Endothelial cell of umbilical vein (primary cell): ENCODE measurements around the gene SPRING1. TPM values are rescaled to one million over a fixed set of nuclear protein-coding genes. Genes with fewer than 3 reads are reported as not detected.
A peak's percentile ranks its signal among the peaks of the same experiment; 100 is the strongest.

Source experiments
- BruUV-seq: library from RNA; stranded (reverse); fragments of 400-500 nt; replicated peaks from 2 replicates; lab custom pipeline; 2021; lab: Mats Ljungman, UMichigan
- CTCF ChIA-PET: fragments of 300-600, 350-600 bp; sonication (Branson Sonifier 250); formaldehyde crosslinking; loops from one replicate; lab custom pipeline; 2021; ENCODE audit warnings: antibody characterized with exemption, inconsistent platforms; lab: Charles Lee
- POLR2A ChIA-PET: fragments of 300-600, 350-600 bp; sonication (Branson Sonifier 250); formaldehyde crosslinking; loops from one replicate; lab custom pipeline; 2021; ENCODE audit warnings: antibody characterized with exemption, inconsistent platforms; lab: Charles Lee
- DNase-seq: peaks from one replicate; pipeline ENCODE4 v3.0.0-alpha.2; 2011; ENCODE audit warnings: low read depth, low spot score
- FAIRE-seq: peaks from 2 replicates; lab custom pipeline; 2011; peaks lifted over from hg19 to GRCh38; lab: Jason Lieb, UNC
- H2AFZ ChIP-seq: 2 replicates; pipeline ENCODE4 v1.6.0; 2012; ENCODE audit warnings: low read depth, low read length, control low read depth, inconsistent platforms
- H3K27ac ChIP-seq: 2 replicates; pipeline ENCODE4 v1.5.1; 2011; ENCODE audit warnings: low read depth, mild to moderate bottlenecking, control low read depth, low read length, moderate library complexity; ENCODE audit not compliant: insufficient read depth
- H3K27me3 ChIP-seq, 2 experiments: 2 replicates each; pipeline versions ENCODE4 v1.6.0 to v1.6.1; 2011; ENCODE audit warnings: low read length in 2 of 2, mixed read lengths in 1 of 2; ENCODE audit not compliant: control insufficient read depth in 2 of 2, insufficient read depth in 2 of 2
- H3K36me3 ChIP-seq, 2 experiments: 2 replicates in 1 of 2; 3 replicates in 1 of 2; pipeline ENCODE4 v1.5.1; 2011; ENCODE audit warnings: low read length in 2 of 2, mild to moderate bottlenecking in 1 of 2, moderate library complexity in 1 of 2; ENCODE audit not compliant: control insufficient read depth in 2 of 2, insufficient read depth in 2 of 2; ENCODE audit errors: extremely low read depth in 1 of 2
- H3K4me1 ChIP-seq: 3 replicates; pipeline ENCODE4 v1.5.1; 2011; ENCODE audit warnings: mild to moderate bottlenecking, low read length; ENCODE audit not compliant: control insufficient read depth, insufficient read depth; ENCODE audit errors: extremely low read depth
- H3K4me2 ChIP-seq: 2 replicates; pipeline ENCODE4 v1.6.1; 2011; ENCODE audit warnings: low read length, control low read depth, mixed read lengths; ENCODE audit not compliant: insufficient read depth
- H3K4me3 ChIP-seq, 3 experiments: fragments of 200-600 bp in 1 of 3; sonication (generic), shearing (Covaris generic) in 1 of 3; replicated peaks in 1 of 3; 2 replicates each; pipeline ENCODE4 v1.5.1; 2011 to 2016; ENCODE audit warnings: control low read depth in 3 of 3, low read length in 3 of 3, mild to moderate bottlenecking in 2 of 3, inconsistent platforms in 1 of 3, low read depth in 1 of 3, moderate library complexity in 1 of 3; ENCODE audit not compliant: insufficient read depth in 1 of 3
- H3K79me2 ChIP-seq: 2 replicates; pipeline ENCODE4 v1.6.0; 2012; ENCODE audit warnings: low read length, inconsistent platforms; ENCODE audit not compliant: control insufficient read depth, insufficient read depth
- H3K9ac ChIP-seq: replicated peaks from 2 replicates; pipeline ENCODE3; 2011; ENCODE audit warnings: low read length, control low read depth; ENCODE audit not compliant: insufficient read depth; ENCODE audit errors: extremely low read depth
- H3K9me1 ChIP-seq: replicated peaks from 3 replicates; pipeline ENCODE4 v1.6.0; 2011; ENCODE audit warnings: mild to moderate bottlenecking, low read length; ENCODE audit not compliant: control insufficient read depth, insufficient read depth; ENCODE audit errors: extremely low read depth
- H3K9me3 ChIP-seq: replicated peaks from 2 replicates; pipeline ENCODE4 v1.5.1; 2012; ENCODE audit warnings: low read length, inconsistent platforms; ENCODE audit not compliant: control insufficient read depth, insufficient read depth
- H4K20me1 ChIP-seq: replicated peaks from 2 replicates; pipeline ENCODE3; 2011; ENCODE audit warnings: mild to moderate bottlenecking, low read length; ENCODE audit not compliant: control insufficient read depth, insufficient read depth; ENCODE audit errors: extremely low read depth
- EZH2 ChIP-seq: IDR thresholded peaks from 2 replicates; pipeline ENCODE4 v1.6.1; 2012; ENCODE audit warnings: borderline replicate concordance, low read depth, mild to moderate bottlenecking, moderate library complexity, low read length, inconsistent platforms; ENCODE audit not compliant: severe bottlenecking
- MAX ChIP-seq: IDR thresholded peaks from 2 replicates; pipeline ENCODE4 v1.6.1; 2011; ENCODE audit not compliant: insufficient read depth, insufficient read length
- MYC ChIP-seq: IDR thresholded peaks from one replicate; pipeline ENCODE4 v1.6.1; 2011; ENCODE audit warnings: mild to moderate bottlenecking, low read depth, low read length
- dilution Hi-C: fragments of 300-500 bp; cut with MboI; formaldehyde crosslinking; loops from one replicate; pipeline ENCODE4 v1.15.0; 2019; ENCODE audit warnings: low sequenced_read_pairs; ENCODE audit not compliant: extremely low pct_ligation_motif_present
- intact Hi-C: fragments of 100-400 bp; cut with micrococcal nuclease; formaldehyde crosslinking; loops from one replicate; pipeline ENCODE4 v1.10.0; 2022
- polyA plus RNA-seq, 4 experiments: library from polyadenylated mRNA; depleted of rRNA in 3 of 4; stranded (reverse) in 3 of 4; unstranded in 1 of 4; fragments of >200 nt; gene quantifications; 2 replicates each; pipeline versions ENCODE4 v1.2.1 to v1.2.3, GENCODE V29; 2011 to 2012; ENCODE audit warnings: missing spikeins in 1 of 4
- total RNA-seq: library from RNA; stranded (reverse); gene quantifications from 2 replicates; pipeline ENCODE4 v1.2.3, GENCODE V29; 2021
- TF ChIP-seq, protein P1 (sequence below), 2 donors: IDR thresholded peaks; 1 replicate in 1 of 2; 2 replicates in 1 of 2; pipeline ENCODE4 v1.5.1; 2011; ENCODE audit warnings: low read length in 2 of 2, mild to moderate bottlenecking in 2 of 2, moderate library complexity in 2 of 2, control low read depth in 1 of 2, inconsistent platforms in 1 of 2, low read depth in 1 of 2; ENCODE audit not compliant: insufficient read depth in 1 of 2; ENCODE audit errors: extremely low read depth in 1 of 2

SPRING1 gene
- total and polyA plus RNA-seq, 2 donors (not counting 3 experiments of a cell fraction or from before 2014, with no cell fraction given), result 17.5 to 40.4 TPM

DNA sequence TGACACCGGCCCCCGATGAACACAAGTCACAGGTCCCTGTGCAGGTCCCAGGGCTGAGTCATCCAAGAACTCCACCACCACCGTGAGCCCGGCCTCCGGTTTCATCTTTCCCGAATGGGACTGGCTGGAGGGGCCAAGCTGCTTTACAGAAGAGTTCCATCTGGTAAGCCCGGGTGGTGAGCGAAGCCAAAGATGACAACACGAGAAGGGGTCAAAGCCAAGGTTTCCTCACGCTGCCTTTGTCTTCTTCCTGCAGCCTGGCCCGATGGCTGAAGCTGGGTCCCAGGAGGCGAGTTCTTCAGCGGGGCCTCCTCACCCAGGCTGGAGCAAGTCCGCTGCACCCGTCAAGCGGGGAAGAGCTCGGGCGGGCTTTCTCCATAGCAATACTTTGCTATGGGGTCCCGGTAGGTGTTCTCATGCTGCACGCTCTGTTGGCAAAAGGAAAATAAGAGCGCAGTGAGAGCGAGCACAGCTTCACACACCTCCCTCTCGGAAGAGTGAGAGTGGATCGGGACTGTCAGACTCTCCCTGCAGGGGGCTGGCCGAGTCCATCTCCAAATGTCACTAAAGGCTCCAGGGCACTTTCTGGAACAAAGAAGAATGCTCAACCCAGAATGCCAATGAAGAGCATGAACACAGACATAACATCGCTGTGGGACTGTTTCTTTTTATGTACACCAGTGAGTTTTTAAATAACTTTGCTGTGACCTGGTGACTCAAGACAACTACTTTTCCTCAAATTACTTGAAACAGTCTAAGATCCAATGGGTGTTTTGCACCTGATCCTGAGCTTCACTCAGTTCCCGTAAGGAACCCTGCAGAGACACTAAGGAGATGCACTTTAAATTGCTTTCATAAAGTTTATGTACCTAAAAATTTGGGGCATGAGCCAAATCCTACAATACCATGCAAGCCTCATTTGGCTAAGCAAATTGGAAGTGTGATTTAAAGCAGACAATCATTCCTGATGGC, 20.1 kb downstream of the SPRING1 start:
- Histone ChIP-seq H3K27me3 (no peaks in the 10 kb centered on the region), H3K4me2 (peak overlapping the region; percentile 78), H3K4me1 (peaks cover 19% of the 10 kb centered on the region), H4K20me1 (no peaks in the 10 kb centered on the region), H3K9me3 (no peaks in the 10 kb centered on the region), H3K27ac (peak overlapping the region; percentile 66), H3K79me2 (no peaks in the 10 kb centered on the region), H2AFZ (no peak overlapping the region), H3K9ac (no peak overlapping the region), H3K4me3 (no peak overlapping the region), H3K9me1 (no peaks in the 10 kb centered on the region), H3K36me3 (peaks cover 4 to 15% of the 10 kb centered on the region in 2 experiments)
- POLR2A ChIA-PET, result no interaction called here
- intact Hi-C loops (loop anchor here (2.0 kb wide), 1 partner anchor 19 kb away; no protein-coding TSS in a partner anchor), dilution Hi-C loops (no loop called here)
- FAIRE-seq (no peak), DNase-seq (no peak)
- CTCF ChIA-PET, result interaction anchor here (1.0 to 2.7 kb wide), 8 partner anchors 8 to 421 kb away, joined by 3 to 17 read pairs (median 5); partner anchors contain the start of genes HRK, RNFT2 and SPRING1
- BruUV-seq, result no TSS peak
- no peak for TF ChIP-seq EZH2
- no peak for TF ChIP-seq MYC
- TF ChIP-seq MAX, result no peak
- TF ChIP-seq, protein P1, sequence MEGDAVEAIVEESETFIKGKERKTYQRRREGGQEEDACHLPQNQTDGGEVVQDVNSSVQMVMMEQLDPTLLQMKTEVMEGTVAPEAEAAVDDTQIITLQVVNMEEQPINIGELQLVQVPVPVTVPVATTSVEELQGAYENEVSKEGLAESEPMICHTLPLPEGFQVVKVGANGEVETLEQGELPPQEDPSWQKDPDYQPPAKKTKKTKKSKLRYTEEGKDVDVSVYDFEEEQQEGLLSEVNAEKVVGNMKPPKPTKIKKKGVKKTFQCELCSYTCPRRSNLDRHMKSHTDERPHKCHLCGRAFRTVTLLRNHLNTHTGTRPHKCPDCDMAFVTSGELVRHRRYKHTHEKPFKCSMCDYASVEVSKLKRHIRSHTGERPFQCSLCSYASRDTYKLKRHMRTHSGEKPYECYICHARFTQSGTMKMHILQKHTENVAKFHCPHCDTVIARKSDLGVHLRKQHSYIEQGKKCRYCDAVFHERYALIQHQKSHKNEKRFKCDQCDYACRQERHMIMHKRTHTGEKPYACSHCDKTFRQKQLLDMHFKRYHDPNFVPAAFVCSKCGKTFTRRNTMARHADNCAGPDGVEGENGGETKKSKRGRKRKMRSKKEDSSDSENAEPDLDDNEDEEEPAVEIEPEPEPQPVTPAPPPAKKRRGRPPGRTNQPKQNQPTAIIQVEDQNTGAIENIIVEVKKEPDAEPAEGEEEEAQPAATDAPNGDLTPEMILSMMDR (IDR thresholded peaks at IDR 0.05; ENCODE audit: extremely low read depth in 1 of 2, insufficient read depth in 1 of 2, low read depth in 1 of 2, low read length in 2 of 2), result no peak
